Putamen (tissue), 1 donor: ENCODE data around the gene TRH.
"Not testable (repeated sequence)": the region's sequence is repeated elsewhere in the genome, so short reads cannot be mapped to it uniquely, and the experiment has no call there.

Experiments used
- DNase-seq: peaks from one replicate; pipeline ENCODE4 v3.0.0-alpha.2; 2016; ENCODE audit warnings: low spot score

Gene TRH

GRCh38 chr3:129965937-129966336, 8.6 kb upstream of the TRH start:
- DNase-seq = no peak

GRCh38 chr3:129966876-129967275, 7.6 kb upstream of the TRH start:
- DNase-seq = no peak

- no peak for DNase-seq
Observed at GRCh38 chr3:129967761-129968160, 6.8 kb upstream of the TRH start.

- DNase-seq = no peak
Observed at GRCh38 chr3:129971351-129972052, 3.0 kb upstream of the TRH start.

- no peak for DNase-seq
Observed at GRCh38 chr3:129972301-129972700, 2.2 kb upstream of the TRH start.

GRCh38 chr3:129973853-129974563, 512 bp upstream of the TRH start:
- no peak for DNase-seq

GRCh38 chr3:129974833-129975704, 549 bp downstream of the TRH start:
- DNase-seq = no peak

GRCh38 chr3:129975705-129976048, 1.2 kb downstream of the TRH start:
- no peak for DNase-seq

- DNase-seq = no peak
Observed at GRCh38 chr3:129976286-129976685, 1.8 kb downstream of the TRH start.

GRCh38 chr3:129978123-129978522, 3.6 kb downstream of the TRH start:
- DNase-seq = no peak

GRCh38 chr3:129979905-129980304, 5.4 kb downstream of the TRH start:
- DNase-seq = no peak

GRCh38 chr3:129983561-129983960, 9.0 kb downstream of the TRH start:
- no peak for DNase-seq

- no peak for DNase-seq
Observed at GRCh38 chr3:129984125-129984524, 9.6 kb downstream of the TRH start.

GRCh38 chr3:129985113-129985512, 10.6 kb downstream of the TRH start:
- no peak for DNase-seq

GRCh38 chr3:129988429-129988828, 13.9 kb downstream of the TRH start:
- DNase-seq = no peak

GRCh38 chr3:129989414-129989813, 14.9 kb downstream of the TRH start:
- no peak for DNase-seq

GRCh38 chr3:129992781-129993180, 18.3 kb downstream of the TRH start:
- DNase-seq = no peak

- DNase-seq = no peak
Observed at GRCh38 chr3:129994883-129995559, 20.5 kb downstream of the TRH start.

- DNase-seq = no peak
Observed at GRCh38 chr3:129996073-129996472, 21.6 kb downstream of the TRH start.

- DNase-seq = not testable (repeated sequence)
Observed at GRCh38 chr3:129999176-129999575, 24.7 kb downstream of the TRH start.

GRCh38 chr3:130002666-130003598, 28.4 kb downstream of the TRH start:
- DNase-seq = not testable (repeated sequence)
